ENCODE data around the gene DIRAS1. TPM values are rescaled to one million over a fixed set of nuclear protein-coding genes. Genes with fewer than 3 reads are reported as not detected.

The DIRAS1 gene
- total and polyA plus RNA-seq, 4 experiments from 2014 or later: not detected

DNA sequence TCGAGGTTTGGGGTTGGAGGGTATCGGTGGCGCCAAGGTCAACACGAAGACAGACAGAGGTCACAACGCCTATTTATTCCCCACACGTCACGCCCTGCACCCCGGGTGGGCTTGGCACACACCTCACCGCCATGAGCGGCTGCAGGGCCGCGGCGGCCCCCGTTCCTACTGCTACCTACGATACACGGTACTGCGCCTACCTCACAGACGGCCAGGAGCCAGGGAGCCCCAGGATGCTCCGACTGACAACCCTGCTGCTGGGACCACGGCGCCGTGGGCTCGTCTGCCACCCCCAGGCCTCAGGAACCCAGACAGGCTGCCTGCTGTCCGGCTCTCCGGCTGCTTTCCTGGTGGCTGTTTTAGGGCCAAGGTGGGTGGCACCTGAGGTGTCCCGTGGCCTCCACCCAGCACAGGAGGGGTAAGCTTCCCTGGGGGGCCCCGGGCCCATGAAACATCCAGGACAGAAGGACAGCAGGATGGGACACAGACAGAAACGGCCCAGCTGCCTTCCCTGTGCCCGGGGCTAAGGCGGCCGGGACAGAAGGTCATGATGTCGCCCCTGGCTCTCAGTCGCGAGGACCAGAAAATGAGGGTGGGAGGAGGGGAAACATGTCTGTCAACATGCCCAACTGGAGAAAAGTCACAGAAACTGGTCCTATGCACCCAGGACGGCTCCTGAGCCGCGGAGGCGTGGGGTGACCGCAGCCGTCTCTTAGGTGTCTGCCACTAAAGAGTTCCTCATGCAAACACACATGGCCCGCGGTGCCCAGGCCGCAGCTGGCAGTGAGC, 33.7 kb upstream of the DIRAS1 start:
- intact Hi-C loops (cut with micrococcal nuclease): no loop called here
- Histone ChIP-seq H3K4me1 (ENCODE audit: insufficient read depth, low read length) (peaks cover 5% of the 10 kb centered on the region), H3K27ac (ENCODE audit: low read depth, low read length) (no peak overlapping the region), H3K36me3 (ENCODE audit: insufficient read depth, low read length) (no peaks in the 10 kb centered on the region), H3K9me3 (ENCODE audit: control insufficient read depth in 1 of 2, low read length in 2 of 2) (no peaks in the 10 kb centered on the region), H3K27me3 (ENCODE audit: insufficient read depth, low read length) (no peaks in the 10 kb centered on the region), H3K4me3 (ENCODE audit: low read length in 2 of 2) (no peak overlapping the region)
- Mint-ChIP-seq H3K36me3 (peaks cover 16 to 25% of the 10 kb centered on the region in 2 donors), H3K4me1 (peaks cover 0 to 10% (median 3%) of the 10 kb centered on the region in 4 donors), H3K4me3 (no peak overlapping the region), H3K27ac (no peak overlapping the region), H3K27me3 (no peaks in the 10 kb centered on the region), H3K9me3 (no peaks in the 10 kb centered on the region)
- no peak for DNase-seq
- POLR2A ChIA-PET (ENCODE audit: partially characterized antibody): no interaction called here
- CTCF ChIA-PET (ENCODE audit: partially characterized antibody): interaction anchor here (1.4 to 7.3 kb wide), 2 partner anchors 106 to 107 kb away, joined by 4 to 94 read pairs; no protein-coding TSS in a partner anchor

DNA sequence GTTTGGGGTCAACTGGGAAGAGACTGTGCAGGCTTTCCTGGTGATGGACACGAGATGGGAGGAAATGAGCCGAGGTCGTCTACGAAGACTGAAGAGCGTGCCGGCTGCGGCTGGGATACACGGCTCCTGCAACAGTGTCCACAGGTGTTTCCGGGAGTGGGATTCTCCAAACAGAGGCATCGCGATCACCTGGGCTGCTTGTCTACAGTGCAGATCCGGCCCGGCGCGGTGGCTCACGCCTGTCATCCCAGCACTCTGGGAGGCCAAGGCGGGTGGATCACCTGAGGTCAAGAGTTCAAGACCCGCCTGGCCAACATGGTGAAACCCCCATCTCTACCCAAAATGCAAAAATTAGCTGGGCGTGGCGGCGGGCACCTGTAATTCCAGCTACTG, 30.3 kb upstream of the DIRAS1 start:
- DNase-seq: no peak
- Histone ChIP-seq H3K4me1 (ENCODE audit: insufficient read depth, low read length) (peaks cover 4% of the 10 kb centered on the region), H3K36me3 (ENCODE audit: insufficient read depth, low read length) (no peaks in the 10 kb centered on the region), H3K9me3 (ENCODE audit: control insufficient read depth in 1 of 2, low read length in 2 of 2) (no peaks in the 10 kb centered on the region), H3K27me3 (ENCODE audit: insufficient read depth, low read length) (no peaks in the 10 kb centered on the region), H3K27ac (ENCODE audit: low read depth, low read length) (no peak overlapping the region), H3K4me3 (ENCODE audit: low read length in 2 of 2) (no peak overlapping the region)
- no peak overlapping the region for H3K4me3 Mint-ChIP-seq
- ChIA-PET POLR2A (ENCODE audit: partially characterized antibody) (no interaction called here), CTCF (ENCODE audit: partially characterized antibody) (interaction anchor here (7.3 kb wide), 1 partner anchor 103 kb away, joined by 94 read pairs; no protein-coding TSS in a partner anchor)
- no peak overlapping the region for H3K27ac Mint-ChIP-seq
- H3K9me3 Mint-ChIP-seq: no peaks in the 10 kb centered on the region
- no peaks in the 10 kb centered on the region for H3K27me3 Mint-ChIP-seq
- H3K36me3 Mint-ChIP-seq: peaks cover 8 to 14% of the 10 kb centered on the region in 2 donors
- H3K4me1 Mint-ChIP-seq: no peaks in the 10 kb centered on the region
- intact Hi-C loops (cut with micrococcal nuclease): no loop called here

DNA sequence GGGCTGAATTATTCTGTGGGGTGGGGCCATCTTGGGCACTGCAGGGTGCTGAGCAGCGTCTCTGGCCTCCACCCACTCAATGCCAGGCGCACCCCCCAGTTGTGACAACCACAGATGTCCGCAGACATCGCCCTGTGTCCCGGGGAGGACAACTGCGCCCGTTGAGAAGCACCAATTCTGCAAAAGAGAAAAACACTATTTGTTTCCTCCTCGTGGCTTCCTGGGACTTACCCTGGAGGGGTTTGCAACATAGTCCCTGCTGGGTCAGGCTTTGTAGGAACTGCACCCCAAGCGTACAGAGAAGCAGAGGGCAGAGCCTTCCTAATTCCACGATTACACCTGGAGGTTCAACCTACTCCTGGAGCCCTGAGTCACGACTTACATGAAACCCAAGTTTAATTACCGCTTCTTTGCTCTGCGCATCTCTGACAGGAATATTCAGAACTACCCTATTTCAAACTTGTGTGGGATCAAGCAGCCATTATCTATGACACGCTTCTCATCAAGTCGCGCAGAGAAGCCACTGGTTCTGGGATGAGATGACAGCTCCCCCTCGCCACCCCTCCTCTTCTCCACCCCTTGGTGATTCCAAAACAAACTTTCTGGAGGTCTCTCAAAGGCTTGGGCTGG, 29.8 kb upstream of the DIRAS1 start:
- Histone ChIP-seq H3K27ac (ENCODE audit: low read depth, low read length) (no peak overlapping the region), H3K36me3 (ENCODE audit: insufficient read depth, low read length) (no peaks in the 10 kb centered on the region), H3K4me3 (ENCODE audit: low read length in 2 of 2) (no peak overlapping the region), H3K4me1 (ENCODE audit: insufficient read depth, low read length) (peaks cover 4% of the 10 kb centered on the region), H3K9me3 (ENCODE audit: control insufficient read depth in 1 of 2, low read length in 2 of 2) (no peaks in the 10 kb centered on the region), H3K27me3 (ENCODE audit: insufficient read depth, low read length) (no peaks in the 10 kb centered on the region)
- no peak for DNase-seq
- Mint-ChIP-seq H3K27ac (no peak overlapping the region), H3K9me3 (no peaks in the 10 kb centered on the region), H3K36me3 (peaks cover 6 to 9% of the 10 kb centered on the region in 2 donors), H3K27me3 (no peaks in the 10 kb centered on the region), H3K4me1 (no peaks in the 10 kb centered on the region), H3K4me3 (no peak overlapping the region)
- ChIA-PET POLR2A (ENCODE audit: partially characterized antibody) (no interaction called here), CTCF (ENCODE audit: partially characterized antibody) (interaction anchor here (1.2 to 7.3 kb wide), 2 partner anchors 12 to 102 kb away, joined by 3 to 94 read pairs; partner anchors contain the start of gene SLC39A3)
- intact Hi-C loops (cut with micrococcal nuclease): no loop called here

DNA sequence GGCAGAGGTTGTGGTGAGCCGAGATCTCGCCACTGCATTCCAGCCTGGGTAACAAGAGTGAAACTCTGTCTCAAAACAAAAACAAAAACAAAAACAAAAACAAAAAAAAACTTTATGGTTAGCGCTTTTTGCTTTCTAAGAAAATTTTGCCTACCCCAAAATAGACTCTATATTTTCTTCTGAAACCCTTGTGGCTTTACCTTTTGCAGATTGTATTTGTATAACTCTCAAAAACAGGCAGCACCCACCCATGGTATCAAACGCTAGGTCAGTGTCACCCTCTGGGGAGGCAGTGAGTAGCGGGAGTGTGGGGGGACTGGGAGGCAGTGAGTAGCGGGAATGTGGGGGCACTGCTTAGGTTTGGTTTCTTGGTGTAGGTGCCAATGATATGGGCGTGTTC, 26.2 kb upstream of the DIRAS1 start:
- Mint-ChIP-seq H3K4me3 (no peak overlapping the region), H3K36me3 (no peaks in the 10 kb centered on the region), H3K9me3 (no peaks in the 10 kb centered on the region), H3K27me3 (peaks cover 4 to 8% of the 10 kb centered on the region in 2 donors), H3K4me1 (no peaks in the 10 kb centered on the region), H3K27ac (no peak overlapping the region)
- Histone ChIP-seq H3K27me3 (ENCODE audit: insufficient read depth, low read length) (no peaks in the 10 kb centered on the region), H3K4me3 (ENCODE audit: low read length in 2 of 2) (no peak overlapping the region), H3K9me3 (ENCODE audit: control insufficient read depth in 1 of 2, low read length in 2 of 2) (no peaks in the 10 kb centered on the region), H3K27ac (ENCODE audit: low read depth, low read length) (no peak overlapping the region), H3K36me3 (ENCODE audit: insufficient read depth, low read length) (no peaks in the 10 kb centered on the region), H3K4me1 (ENCODE audit: insufficient read depth, low read length) (peaks cover 4% of the 10 kb centered on the region)
- no peak for DNase-seq
- intact Hi-C loops (cut with micrococcal nuclease): no loop called here
- ChIA-PET CTCF (ENCODE audit: partially characterized antibody) (interaction anchor here (1.2 to 7.3 kb wide), 4 partner anchors 8 to 99 kb away, joined by 3 to 94 read pairs (median 12); partner anchors contain the start of gene SLC39A3), POLR2A (ENCODE audit: partially characterized antibody) (no interaction called here)

DNA sequence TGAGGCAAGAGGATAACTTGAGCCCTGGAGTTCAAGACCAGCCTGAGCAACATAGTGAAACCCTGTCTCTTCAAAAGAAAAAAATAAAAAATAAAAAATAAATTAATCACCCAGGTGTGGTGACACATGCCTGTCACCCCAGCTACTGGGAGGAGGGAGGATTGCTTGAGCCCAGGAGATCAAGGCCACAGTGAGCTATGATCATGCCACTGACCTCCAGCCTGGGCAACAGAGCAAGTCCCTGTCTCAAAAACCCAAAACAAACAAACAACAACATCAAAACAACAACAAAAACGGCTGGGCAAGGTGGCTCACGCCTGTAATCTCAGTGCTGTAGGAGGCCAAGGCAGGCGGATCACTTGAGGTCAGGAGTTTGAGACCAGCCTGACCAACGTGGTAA, 22.9 kb upstream of the DIRAS1 start:
- Histone ChIP-seq H3K9me3 (ENCODE audit: control insufficient read depth in 1 of 2, low read length in 2 of 2) (no peaks in the 10 kb centered on the region), H3K27ac (ENCODE audit: low read depth, low read length) (no peak overlapping the region), H3K4me3 (ENCODE audit: low read length in 2 of 2) (no peak overlapping the region), H3K27me3 (ENCODE audit: insufficient read depth, low read length) (peaks cover 4% of the 10 kb centered on the region), H3K4me1 (ENCODE audit: insufficient read depth, low read length) (peaks cover 12% of the 10 kb centered on the region), H3K36me3 (ENCODE audit: insufficient read depth, low read length) (no peaks in the 10 kb centered on the region)
- H3K4me1 Mint-ChIP-seq: peaks cover 4 to 8% (median 6%) of the 10 kb centered on the region in 4 donors
- intact Hi-C loops (cut with micrococcal nuclease): no loop called here
- peaks cover 0 to 2% (median 0%) of the 10 kb centered on the region in 8 donors for H3K9me3 Mint-ChIP-seq
- peaks cover 4 to 12% of the 10 kb centered on the region in 2 donors for H3K27me3 Mint-ChIP-seq
- CTCF ChIA-PET (ENCODE audit: partially characterized antibody): interaction anchor here (1.1 kb wide), 1 partner anchor 9 kb away, joined by 3 read pairs; no protein-coding TSS in a partner anchor
- H3K27ac Mint-ChIP-seq: no peak overlapping the region
- POLR2A ChIA-PET (ENCODE audit: partially characterized antibody): no interaction called here
- H3K4me3 Mint-ChIP-seq: no peak overlapping the region
- DNase-seq: no peak
- H3K36me3 Mint-ChIP-seq: peaks cover 0 to 2% of the 10 kb centered on the region in 2 donors

DNA sequence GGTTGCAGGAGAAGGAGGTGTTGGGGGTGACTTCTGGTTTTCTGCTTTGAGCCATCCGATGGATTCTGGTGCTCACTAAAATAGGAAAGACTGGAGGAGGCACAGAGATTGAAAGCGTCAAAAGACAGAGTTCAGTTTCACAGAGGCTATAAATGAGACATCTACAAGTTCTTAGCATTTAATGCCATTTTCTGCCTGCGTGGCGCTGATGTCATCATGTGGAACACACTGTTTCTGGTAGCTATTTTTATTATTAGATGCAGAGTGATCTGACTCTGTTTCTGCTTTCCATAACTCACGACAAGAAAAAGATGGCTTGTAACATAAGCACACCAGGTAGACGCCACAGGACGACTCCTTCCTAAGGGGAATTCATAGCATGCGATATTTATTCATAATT, 21.9 kb upstream of the DIRAS1 start:
- Histone ChIP-seq H3K27me3 (ENCODE audit: insufficient read depth, low read length) (peaks cover 4% of the 10 kb centered on the region), H3K4me3 (ENCODE audit: low read length in 2 of 2) (no peak overlapping the region), H3K27ac (ENCODE audit: low read depth, low read length) (no peak overlapping the region), H3K9me3 (ENCODE audit: control insufficient read depth in 1 of 2, low read length in 2 of 2) (no peaks in the 10 kb centered on the region), H3K4me1 (ENCODE audit: insufficient read depth, low read length) (peaks cover 18% of the 10 kb centered on the region), H3K36me3 (ENCODE audit: insufficient read depth, low read length) (no peaks in the 10 kb centered on the region)
- intact Hi-C loops (cut with micrococcal nuclease): no loop called here
- no peak for DNase-seq
- Mint-ChIP-seq H3K36me3 (peaks cover 2% of the 10 kb centered on the region in 2 donors), H3K27me3 (peaks cover 4 to 12% of the 10 kb centered on the region in 2 donors), H3K4me3 (no peak overlapping the region), H3K4me1 (peaks cover 11 to 16% (median 12%) of the 10 kb centered on the region in 4 donors), H3K9me3 (peaks cover 0 to 2% (median 0%) of the 10 kb centered on the region in 8 donors), H3K27ac (no peak overlapping the region)
- POLR2A ChIA-PET (ENCODE audit: partially characterized antibody): no interaction called here
- CTCF ChIA-PET (ENCODE audit: partially characterized antibody): interaction anchor here (1.1 to 1.2 kb wide), 2 partner anchors 10 to 95 kb away, joined by 3 to 7 read pairs; no protein-coding TSS in a partner anchor

DNA sequence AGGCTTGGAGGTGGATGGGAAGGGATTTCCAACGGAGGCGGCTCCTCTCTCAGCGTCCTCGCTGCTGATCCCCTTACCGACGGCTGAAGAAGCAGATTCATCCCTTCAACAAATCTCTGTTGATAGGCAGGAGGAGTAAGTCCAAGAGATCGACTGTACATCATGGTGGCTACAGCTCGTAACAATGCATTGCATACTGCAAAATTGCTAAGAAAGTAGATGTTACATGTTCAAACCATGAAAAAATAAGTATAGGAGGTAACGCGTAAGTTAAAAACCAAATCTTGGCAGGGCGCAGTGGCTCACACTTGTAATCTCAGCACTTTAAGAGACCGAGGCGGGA, 19.1 kb upstream of the DIRAS1 start:
- peak overlapping the region in 3 of 7 donors; percentile 13 to 80 (median 72) for H3K27ac Mint-ChIP-seq
- peaks cover 12 to 35% (median 17%) of the 10 kb centered on the region in 4 donors for H3K4me1 Mint-ChIP-seq
- peaks cover 0 to 2% (median 0%) of the 10 kb centered on the region in 8 donors for H3K9me3 Mint-ChIP-seq
- no peaks in the 10 kb centered on the region for H3K9me3 ChIP-seq (ENCODE audit: control insufficient read depth in 1 of 2, low read length in 2 of 2)
- CTCF ChIA-PET (ENCODE audit: partially characterized antibody): interaction anchor here (1.0 to 1.7 kb wide), 2 partner anchors 43 to 92 kb away, joined by 4 read pairs; partner anchors contain the start of gene SGTA
- peak overlapping the region in 1 of 2 donors; percentile 73 for H3K4me3 ChIP-seq (ENCODE audit: low read length in 2 of 2)
- intact Hi-C loops (cut with micrococcal nuclease): loop anchor here (1.0 kb wide), 3 partner anchors 38 to 101 kb away; partner anchors contain the start of genes GNG7, SGTA and ZNF555
- peaks cover 18% of the 10 kb centered on the region for H3K4me1 ChIP-seq (ENCODE audit: insufficient read depth, low read length)
- DNase-seq: no peak
- H3K36me3 ChIP-seq (ENCODE audit: insufficient read depth, low read length): peaks cover 13% of the 10 kb centered on the region
- H3K27me3 ChIP-seq (ENCODE audit: insufficient read depth, low read length): peaks cover 4% of the 10 kb centered on the region
- H3K27ac ChIP-seq (ENCODE audit: low read depth, low read length): no peak overlapping the region
- peaks cover 2 to 12% of the 10 kb centered on the region in 2 donors for H3K27me3 Mint-ChIP-seq
- H3K4me3 Mint-ChIP-seq: peak overlapping the region; percentile 69 to 87 (median 86)
- POLR2A ChIA-PET (ENCODE audit: partially characterized antibody): interaction anchor here (0.6 to 1.6 kb wide), 3 partner anchors 19 to 92 kb away, joined by 3 to 6 read pairs (median 3); partner anchors contain the start of gene SGTA
- H3K36me3 Mint-ChIP-seq: peaks cover 18 to 22% of the 10 kb centered on the region in 2 donors

Data from CD4-positive, alpha-beta memory T cell (primary cell).